Thyroid gland (tissue), 4 donors: Measurements from ENCODE around the gene ZBTB7B.

Experiments
- CTCF ChIP-seq, 6 experiments: fragments of 200-600 bp in 3 of 6; fragments of 450-650 bp in 3 of 6; sonication (generic) in 3 of 6; IDR thresholded peaks; one replicate each; pipeline ENCODE4 v1.5.1; 2016 to 2019; ENCODE audit warnings: antibody characterized with exemption in 6 of 6, mild to moderate bottlenecking in 2 of 6, inconsistent platforms in 1 of 6, moderate library complexity in 1 of 6
- POLR2A ChIP-seq, 2 donors: fragments of 450-650 bp; IDR thresholded peaks; one replicate each; pipeline ENCODE4 v1.6.1; 2017; ENCODE audit warnings: antibody characterized with exemption in 2 of 2, mild to moderate bottlenecking in 2 of 2, moderate library complexity in 1 of 2

GRCh38 chr1:154972517-154973343 lies 29.9 kb upstream of the ZBTB7B start:
- TF ChIP-seq CTCF (IDR thresholded peaks at IDR 0.05): no peak
- no peak for TF ChIP-seq POLR2A (IDR thresholded peaks at IDR 0.05)
